Esophagus muscularis mucosa (tissue), 4 donors: ENCODE results near the gene SPEM3. TPM values are rescaled to one million over a fixed set of nuclear protein-coding genes. Genes with fewer than 3 reads are reported as not detected.

Source experiments
- DNase-seq: peaks from one replicate; pipeline ENCODE4 v3.0.0-alpha.2; 2017; ENCODE audit errors: extremely low spot score
- H3K27ac ChIP-seq, 4 donors: fragments of 200-600 bp; sonication (generic); replicated peaks in 1 of 4; 1 replicate in 3 of 4; 2 replicates in 1 of 4; pipeline ENCODE4 v1.5.1; 2016 to 2019; ENCODE audit warnings: mild to moderate bottlenecking in 1 of 4
- H3K27me3 ChIP-seq, 4 donors: fragments of 200-600 bp; sonication (generic); one replicate each; pipeline versions ENCODE4 v1.5.1 to v1.6.0; 2016 to 2019
- H3K36me3 ChIP-seq, 4 donors: fragments of 200-600 bp; sonication (generic); one replicate each; pipeline ENCODE4 v1.5.1; 2016 to 2019
- H3K4me1 ChIP-seq, 4 donors: fragments of 200-600 bp; sonication (generic); one replicate each; pipeline ENCODE4 v1.5.1; 2016 to 2019
- H3K4me3 ChIP-seq, 4 donors: fragments of 200-600 bp; sonication (generic); 1 replicate in 2 of 4; 2 replicates in 2 of 4; pipeline ENCODE4 v1.5.1; 2016 to 2019; ENCODE audit warnings: mild to moderate bottlenecking in 4 of 4, moderate library complexity in 1 of 4
- H3K9me3 ChIP-seq, 4 donors: fragments of 200-600 bp; sonication (generic); 1 replicate in 3 of 4; 2 replicates in 1 of 4; pipeline ENCODE4 v1.5.1; 2016 to 2019
- CTCF ChIP-seq, 3 experiments: fragments of 200-600 bp in 2 of 3; fragments of 450-650 bp in 1 of 3; sonication (generic) in 2 of 3; IDR thresholded peaks; one replicate each; pipeline ENCODE4 v1.5.1; 2017 to 2019; ENCODE audit warnings: antibody characterized with exemption in 3 of 3, mild to moderate bottlenecking in 2 of 3, moderate library complexity in 1 of 3
- EP300 ChIP-seq: sonication (generic); formaldehyde crosslinking; IDR thresholded peaks from one replicate; pipeline ENCODE4 v1.6.1; 2017; ENCODE audit warnings: antibody characterized with exemption
- POLR2A ChIP-seq: fragments of 450-650 bp; IDR thresholded peaks from one replicate; pipeline ENCODE4 v1.6.1; 2017; ENCODE audit warnings: antibody characterized with exemption, moderate library complexity, mild to moderate bottlenecking, low read depth
- POLR2AphosphoS5 ChIP-seq, 2 donors: sonication (generic); formaldehyde crosslinking; IDR thresholded peaks; one replicate each; pipeline ENCODE4 v1.6.1; 2017; ENCODE audit warnings: antibody characterized with exemption in 2 of 2
- WGBS: methylation state at CpG from one replicate; pipeline ENCODE4 v1.1.5; 2018; 5-methylcytosine and 5-hydroxymethylcytosine counted together
- intact Hi-C: fragments of 100-400 bp; cut with DNase I; formaldehyde crosslinking; loops from one replicate; pipeline ENCODE4 v1.15.1; 2023
- total RNA-seq, 4 donors: library from RNA; depleted of rRNA; stranded (reverse); fragments of >200 nt; gene quantifications; one replicate each; pipeline versions ENCODE4 v1.1.0 to v1.2.1, GENCODE V29; 2016

SPEM3 gene
- total RNA-seq, 4 donors from 2014 or later: not detected

- H3K9me3 ChIP-seq: no peaks in the 10 kb centered on the region
- H3K27me3 ChIP-seq: no peaks in the 10 kb centered on the region
- intact Hi-C loops: no loop called here
- TF ChIP-seq POLR2AphosphoS5 (IDR thresholded peaks at IDR 0.05): no peak
- no peak for TF ChIP-seq EP300
- TF ChIP-seq POLR2A: no peak
- no peak for TF ChIP-seq CTCF (IDR thresholded peaks at IDR 0.05)
- H3K27ac ChIP-seq: peak overlapping the region; percentile 89 to 98 (median 94)
- DNase-seq: no peak
- H3K4me1 ChIP-seq: peaks cover 14 to 36% (median 26%) of the 10 kb centered on the region in 4 donors
- peak overlapping the region; percentile 75 to 90 (median 82) for H3K4me3 ChIP-seq
- 9% methylated on average over 28 of the region's 48 CpGs for WGBS
- H3K36me3 ChIP-seq: peaks cover 12 to 41% (median 31%) of the 10 kb centered on the region in 4 donors
Measured at GRCh38 chr17:7393613-7394451, 34.8 kb upstream of the SPEM3 start.

DNA sequence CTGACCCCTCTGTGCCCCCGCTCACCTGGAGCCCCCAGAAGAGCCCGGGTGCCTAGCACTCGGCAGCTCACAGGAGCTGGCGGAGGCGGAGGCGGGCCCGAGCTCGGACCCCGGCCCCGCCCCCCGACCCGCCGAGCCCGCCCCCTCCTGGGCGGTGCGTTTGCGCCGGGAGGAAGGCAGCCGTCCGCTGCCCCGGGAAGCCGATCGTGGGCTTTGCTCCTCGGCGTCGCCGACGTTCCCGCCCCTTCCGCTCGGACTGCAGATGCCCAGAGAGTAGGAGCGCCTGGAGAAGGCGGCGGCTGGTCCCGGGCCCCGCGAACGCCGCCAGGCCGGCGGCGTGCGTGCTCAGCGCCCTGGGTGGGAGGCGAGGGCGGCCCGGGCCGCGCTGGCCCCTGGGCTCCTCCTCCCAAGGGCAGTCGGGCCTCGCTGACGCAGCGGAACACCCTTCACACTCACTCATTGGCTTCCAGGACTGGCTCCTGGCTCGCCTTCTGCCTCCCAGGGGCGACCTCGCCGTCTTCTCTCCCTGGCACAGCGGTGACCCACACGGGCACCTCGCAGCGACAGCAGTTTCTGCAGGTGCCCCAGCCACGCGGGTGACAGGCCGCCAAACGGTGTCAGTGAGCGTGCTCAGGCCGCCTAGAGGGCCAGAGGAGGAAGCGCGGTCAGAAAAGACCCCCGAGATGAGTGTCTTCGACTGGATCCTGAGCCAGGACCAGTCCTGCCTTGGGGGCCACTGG lies 34.0 kb upstream of the SPEM3 start, which contains the start of gene PLSCR3:
PLSCR3 (minus strand) TSS at position 74 of the 740 bp plus-strand sequence. CDS start 415 bp downstream, outside the sequence.
- intact Hi-C loops: no loop called here
- Histone ChIP-seq H3K27me3 (no peaks in the 10 kb centered on the region), H3K27ac (peak within 1 kb of the TSS; percentile 89 to 98 (median 94)), H3K36me3 (peaks cover 6 to 33% (median 23%) of the 10 kb centered on the region in 4 donors), H3K9me3 (no peaks in the 10 kb centered on the region), H3K4me1 (peaks cover 14 to 36% (median 26%) of the 10 kb centered on the region in 4 donors), H3K4me3 (peak within 1 kb of the TSS; percentile 75 to 90 (median 82))
- 2% methylated on average over 14 of the region's 71 CpGs for WGBS
- peak; percentile 14 to 51 (median 14) for TF ChIP-seq CTCF (IDR thresholded peaks at IDR 0.05)
- TF ChIP-seq POLR2A: peak; percentile 75
- peak; percentile 86 to 93 for TF ChIP-seq POLR2AphosphoS5 (IDR thresholded peaks at IDR 0.05)
- TF ChIP-seq EP300: no peak
- DNase-seq: peak; percentile 96

DNA sequence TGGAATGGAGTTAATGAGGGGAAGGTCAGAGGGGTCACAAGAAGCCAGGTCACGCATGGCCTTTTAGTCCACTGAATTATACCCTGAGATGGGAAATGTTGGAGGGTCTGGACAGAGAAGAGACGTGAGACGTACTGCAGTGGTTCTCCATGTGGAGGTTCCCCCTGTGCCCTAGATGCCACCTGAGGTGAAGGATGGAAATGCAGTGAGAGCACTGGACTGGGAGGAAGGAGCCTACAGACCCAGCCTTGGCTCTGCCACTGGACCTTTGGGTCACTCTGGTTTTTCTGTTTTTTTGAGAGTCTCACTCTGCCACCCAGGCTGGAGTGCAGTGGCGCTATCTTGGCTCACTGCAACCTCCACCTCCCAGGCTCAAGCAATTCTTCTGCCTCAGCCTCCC lies 32.5 kb upstream of the SPEM3 start:
- Histone ChIP-seq H3K9me3 (no peaks in the 10 kb centered on the region), H3K27ac (no peak overlapping the region), H3K27me3 (no peaks in the 10 kb centered on the region), H3K4me3 (no peak overlapping the region), H3K4me1 (peaks cover 14 to 33% (median 25%) of the 10 kb centered on the region in 4 donors), H3K36me3 (peaks cover 0 to 18% (median 10%) of the 10 kb centered on the region in 4 donors)
- no peak for DNase-seq
- intact Hi-C loops: no loop called here
- TF ChIP-seq POLR2A (no peak), POLR2AphosphoS5 (IDR thresholded peaks at IDR 0.05) (no peak), EP300 (no peak), CTCF (IDR thresholded peaks at IDR 0.05) (no peak)
- WGBS: 81% methylated on average over 4 of the region's 4 CpGs

GRCh38 chr17:7398612-7399011 lies 30.0 kb upstream of the SPEM3 start:
- H3K36me3 ChIP-seq: no peaks in the 10 kb centered on the region
- H3K27ac ChIP-seq: no peak overlapping the region
- DNase-seq: no peak
- intact Hi-C loops: no loop called here
- no peak overlapping the region for H3K4me3 ChIP-seq
- no peaks in the 10 kb centered on the region for H3K9me3 ChIP-seq
- 89% methylated on average over 2 of the region's 2 CpGs for WGBS
- no peaks in the 10 kb centered on the region for H3K27me3 ChIP-seq
- no peak for TF ChIP-seq POLR2AphosphoS5 (IDR thresholded peaks at IDR 0.05)
- TF ChIP-seq CTCF (IDR thresholded peaks at IDR 0.05): no peak
- TF ChIP-seq EP300: no peak
- no peak for TF ChIP-seq POLR2A
- H3K4me1 ChIP-seq: peaks cover 19 to 40% (median 32%) of the 10 kb centered on the region in 4 donors
